DLD1 (cell line): ENCODE data around the gene BBS1.

Experiments
- in situ Hi-C: cut with HindIII; loops from 2 replicates; pipeline ENCODE4 v1.10.0; 2017; ENCODE audit warnings: low sequenced_read_pairs

Gene BBS1

GRCh38 chr11:66548774-66549630 lies 38.6 kb downstream of the BBS1 start:
- in situ Hi-C loops: no loop called here

- in situ Hi-C loops: no loop called here
These were observed 39.3 kb downstream of the BBS1 start for GRCh38 chr11:66549696-66550095.

- in situ Hi-C loops: no loop called here
These were observed 40.5 kb downstream of the BBS1 start for GRCh38 chr11:66550887-66551286.

GRCh38 chr11:66554602-66555001 lies 44.2 kb downstream of the BBS1 start:
- in situ Hi-C loops: no loop called here

GRCh38 chr11:66555416-66555815 lies 45.0 kb downstream of the BBS1 start:
- in situ Hi-C loops: no loop called here

GRCh38 chr11:66556086-66556485 lies 45.7 kb downstream of the BBS1 start:
- in situ Hi-C loops: no loop called here

- in situ Hi-C loops: no loop called here
These were observed 47.4 kb downstream of the BBS1 start for GRCh38 chr11:66557733-66558326.

- in situ Hi-C loops: no loop called here
These were observed 48.9 kb downstream of the BBS1 start for GRCh38 chr11:66559142-66559865.

GRCh38 chr11:66559866-66560676 lies 49.6 kb downstream of the BBS1 start:
- in situ Hi-C loops: no loop called here

- in situ Hi-C loops: no loop called here
These were observed 50.9 kb downstream of the BBS1 start for GRCh38 chr11:66561178-66561974.

GRCh38 chr11:66561975-66562248 lies 51.5 kb downstream of the BBS1 start:
- in situ Hi-C loops: no loop called here

GRCh38 chr11:66562275-66562674 lies 51.8 kb downstream of the BBS1 start:
- in situ Hi-C loops: no loop called here

GRCh38 chr11:66562907-66563583 lies 52.6 kb downstream of the BBS1 start:
- in situ Hi-C loops: no loop called here

- in situ Hi-C loops: no loop called here
These were observed 53.4 kb downstream of the BBS1 start for GRCh38 chr11:66563832-66564231.

- in situ Hi-C loops: no loop called here
These were observed 54.1 kb downstream of the BBS1 start for GRCh38 chr11:66564538-66564937.

GRCh38 chr11:66564984-66565383 lies 54.5 kb downstream of the BBS1 start:
- in situ Hi-C loops: no loop called here

- in situ Hi-C loops: no loop called here
These were observed 55.8 kb downstream of the BBS1 start for GRCh38 chr11:66566221-66566620.

- in situ Hi-C loops: no loop called here
These were observed 57.3 kb downstream of the BBS1 start for GRCh38 chr11:66567787-66568123.

GRCh38 chr11:66568124-66568916 lies 57.9 kb downstream of the BBS1 start, which contains the start of gene CTSF:
Gene CTSF, minus strand, starts transcription at chr11:66568606. Its CDS starts 120 bp downstream, at chr11:66568486.
- in situ Hi-C loops: no loop called here
